DMS153 treated with DMSO at 0.1 percent for 48 hours (cell line): Measurements from ENCODE around the gene CTIF.
"Not testable (repeated sequence)": the region's sequence is repeated elsewhere in the genome, so short reads cannot be mapped to it uniquely, and the experiment has no call there.

Experiments
- DNase-seq: peaks from one replicate; lab custom pipeline; 2025; ENCODE audit not compliant: unreplicated experiment; lab: John Stamatoyannopoulos, UW

Gene CTIF

GRCh38 chr18:48638896-48639771 lies 100.3 kb downstream of the CTIF start:
- no peak for DNase-seq

- DNase-seq: no peak
These were observed 101.1 kb downstream of the CTIF start for GRCh38 chr18:48639772-48640432.

- no peak for DNase-seq
These were observed 101.9 kb downstream of the CTIF start for GRCh38 chr18:48640566-48641270.

- no peak for DNase-seq
These were observed 103.2 kb downstream of the CTIF start for GRCh38 chr18:48641981-48642380.

GRCh38 chr18:48642503-48642902 lies 103.7 kb downstream of the CTIF start:
- no peak for DNase-seq

- DNase-seq: no peak
These were observed 104.4 kb downstream of the CTIF start for GRCh38 chr18:48643262-48643661.

- DNase-seq: no peak
These were observed 105.2 kb downstream of the CTIF start for GRCh38 chr18:48644029-48644428.

- no peak for DNase-seq
These were observed 106.7 kb downstream of the CTIF start for GRCh38 chr18:48645427-48646002.

- no peak for DNase-seq
These were observed 108.1 kb downstream of the CTIF start for GRCh38 chr18:48646976-48647375.

GRCh38 chr18:48649231-48649630 lies 110.4 kb downstream of the CTIF start:
- DNase-seq: no peak

GRCh38 chr18:48654591-48654990 lies 115.8 kb downstream of the CTIF start:
- DNase-seq: not testable (repeated sequence)

- DNase-seq: no peak
These were observed 116.7 kb downstream of the CTIF start for GRCh38 chr18:48655508-48655907.

GRCh38 chr18:48656176-48656575 lies 117.3 kb downstream of the CTIF start:
- no peak for DNase-seq

- no peak for DNase-seq
These were observed 117.8 kb downstream of the CTIF start for GRCh38 chr18:48656582-48656981.

- DNase-seq: no peak
These were observed 118.8 kb downstream of the CTIF start for GRCh38 chr18:48657447-48658120.

- DNase-seq: no peak
These were observed 119.9 kb downstream of the CTIF start for GRCh38 chr18:48658721-48659120.

- no peak for DNase-seq
These were observed 120.6 kb downstream of the CTIF start for GRCh38 chr18:48659188-48660009.

- no peak for DNase-seq
These were observed 121.8 kb downstream of the CTIF start for GRCh38 chr18:48660346-48661228.

- no peak for DNase-seq
These were observed 122.6 kb downstream of the CTIF start for GRCh38 chr18:48661421-48661820.
